ENCODE data around the gene SPTBN1.
A peak's percentile ranks its signal among the peaks of the same experiment; 100 is the strongest.
"Not testable (repeated sequence)": the region's sequence is repeated elsewhere in the genome, so short reads cannot be mapped to it uniquely, and the experiment has no call there.

SPTBN1 gene

GRCh38 chr2:54504866-54505265, 48.7 kb downstream of the SPTBN1 start:
- DNase-seq = no peak

GRCh38 chr2:54508541-54508940, 52.4 kb downstream of the SPTBN1 start:
- DNase-seq = no peak

DNA sequence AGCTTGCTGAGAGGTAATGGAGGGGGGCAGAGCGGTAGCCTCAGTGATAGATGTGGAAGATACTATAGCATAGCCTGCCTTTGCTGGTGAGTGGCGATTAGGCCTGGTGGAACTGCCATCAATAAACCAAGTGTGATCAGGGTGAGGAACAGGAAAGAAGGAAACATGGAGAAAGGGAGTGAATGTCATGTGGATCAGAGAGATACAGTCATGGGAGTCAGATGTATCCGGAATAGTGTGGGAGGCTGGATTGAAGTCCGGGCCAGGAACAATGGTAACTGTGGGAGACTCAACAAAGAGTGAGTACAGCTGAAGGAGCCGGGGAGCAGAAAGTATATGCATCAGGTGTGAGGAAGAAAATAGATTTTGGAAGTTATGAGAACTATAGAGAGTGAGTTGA, 52.9 kb downstream of the SPTBN1 start:
- DNase-seq = not testable (repeated sequence)

DNA sequence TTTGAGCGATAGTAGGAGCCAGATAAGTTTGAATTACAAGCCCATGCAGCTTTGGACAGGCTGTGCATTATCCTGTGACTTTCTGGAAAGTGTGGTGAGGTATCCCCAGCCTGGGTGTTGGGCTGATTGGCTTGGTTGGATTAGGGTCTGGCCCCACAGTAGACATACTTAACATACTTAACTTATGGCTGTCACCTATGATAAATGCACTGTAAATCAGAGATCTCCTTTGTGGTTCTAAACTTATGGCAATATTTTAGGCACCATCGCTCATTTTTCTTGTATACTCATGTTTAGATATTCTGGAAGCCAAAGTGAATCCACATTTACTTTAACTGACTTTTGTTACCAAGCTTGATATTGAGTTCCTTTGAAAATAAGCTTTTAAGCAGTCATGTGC, 54.8 kb downstream of the SPTBN1 start:
- no peak for DNase-seq

DNA sequence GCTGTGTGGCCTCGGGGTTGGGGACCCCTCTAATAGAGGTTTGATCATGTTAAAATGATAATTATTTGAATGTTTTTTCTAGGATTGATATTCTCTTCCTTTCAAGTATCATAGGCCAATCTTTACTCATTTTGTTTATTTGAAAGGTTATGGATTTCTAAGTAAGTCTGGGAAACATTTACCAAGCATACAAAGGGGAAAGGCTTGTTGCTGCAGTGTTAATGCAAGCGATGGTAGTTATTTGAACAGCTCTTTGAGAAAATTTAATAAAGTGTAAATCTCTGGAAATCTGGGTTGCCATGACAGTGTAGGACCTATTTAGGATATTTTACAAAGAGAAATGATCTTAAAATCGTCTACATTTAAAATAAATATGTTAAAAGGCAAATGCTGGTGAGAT, 56.1 kb downstream of the SPTBN1 start:
- DNase-seq = no peak

GRCh38 chr2:54512663-54513362, 56.7 kb downstream of the SPTBN1 start:
- no peak for DNase-seq

DNA sequence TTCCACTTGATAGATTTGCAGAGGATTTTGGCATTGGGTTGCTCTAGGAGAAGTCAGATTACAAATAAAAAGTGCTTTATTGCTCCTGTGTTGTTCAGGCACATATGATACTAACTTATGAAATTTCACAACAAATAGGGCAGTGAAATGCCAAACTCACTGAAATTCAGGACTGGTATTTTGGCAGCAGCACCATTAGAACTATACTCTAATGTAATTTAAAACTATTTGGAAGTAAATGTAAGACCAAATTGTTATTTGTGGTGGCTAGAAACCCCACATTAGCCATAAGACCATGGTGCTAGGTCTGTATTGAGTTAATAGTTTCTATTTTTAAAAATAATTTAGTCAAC, 57.2 kb downstream of the SPTBN1 start:
- DNase-seq = no peak

- no peak for DNase-seq
These were observed 58.9 kb downstream of the SPTBN1 start for GRCh38 chr2:54514822-54515569.

DNA sequence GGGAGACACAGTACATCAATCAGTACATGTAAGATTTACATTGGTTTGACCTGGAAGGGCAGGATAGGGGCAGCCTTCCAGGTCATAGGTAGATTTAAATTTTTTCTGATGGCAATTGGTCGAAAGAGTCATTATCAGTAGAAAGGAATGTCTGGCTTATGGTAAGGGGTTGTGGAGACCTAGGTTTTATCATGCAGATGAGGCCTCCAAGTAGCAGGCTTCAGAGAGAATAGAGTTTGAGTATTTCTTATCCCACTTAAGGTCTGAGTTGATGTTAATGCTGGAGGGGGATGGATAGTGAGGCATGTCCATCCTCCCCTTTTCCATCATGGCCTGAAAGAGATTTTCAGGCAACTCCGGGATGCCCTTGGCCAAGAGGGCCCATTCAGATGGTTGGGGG, 60.7 kb downstream of the SPTBN1 start:
- no peak for DNase-seq

GRCh38 chr2:54518016-54518415, 61.9 kb downstream of the SPTBN1 start:
- not testable (repeated sequence) for DNase-seq

GRCh38 chr2:54518430-54518829, 62.3 kb downstream of the SPTBN1 start:
- no peak for DNase-seq

DNA sequence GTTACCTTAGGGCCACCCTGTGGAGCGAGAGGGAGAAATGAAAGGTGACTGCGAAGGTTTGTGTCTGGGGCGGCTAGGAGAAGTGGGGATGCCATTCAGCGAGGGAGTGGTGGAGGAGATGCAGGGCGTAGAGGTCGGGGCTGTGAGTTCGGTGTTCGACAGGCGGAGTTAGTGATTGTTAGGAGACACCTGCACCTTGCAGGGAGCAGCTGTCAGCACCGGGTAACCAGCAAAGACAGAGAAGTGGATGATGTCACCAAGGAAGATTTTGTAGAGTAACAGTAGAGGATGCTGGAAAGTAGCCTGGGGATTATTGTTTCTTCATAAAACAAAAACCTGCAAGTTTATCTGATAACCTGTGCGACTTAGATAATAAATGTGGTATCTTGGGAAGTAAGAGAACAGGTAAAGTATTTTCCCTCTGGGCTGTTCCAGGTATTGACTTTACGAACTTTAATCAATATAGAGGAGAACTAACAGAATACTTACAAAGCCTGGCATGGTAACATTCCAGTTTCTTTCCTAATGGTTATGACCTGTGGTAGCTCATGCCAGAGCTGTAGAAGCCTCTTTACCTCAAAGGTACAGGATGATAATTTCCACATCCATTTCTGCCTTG, 63.8 kb downstream of the SPTBN1 start:
- no peak for DNase-seq

GRCh38 chr2:54520687-54521086, 64.6 kb downstream of the SPTBN1 start:
- DNase-seq = no peak

DNA sequence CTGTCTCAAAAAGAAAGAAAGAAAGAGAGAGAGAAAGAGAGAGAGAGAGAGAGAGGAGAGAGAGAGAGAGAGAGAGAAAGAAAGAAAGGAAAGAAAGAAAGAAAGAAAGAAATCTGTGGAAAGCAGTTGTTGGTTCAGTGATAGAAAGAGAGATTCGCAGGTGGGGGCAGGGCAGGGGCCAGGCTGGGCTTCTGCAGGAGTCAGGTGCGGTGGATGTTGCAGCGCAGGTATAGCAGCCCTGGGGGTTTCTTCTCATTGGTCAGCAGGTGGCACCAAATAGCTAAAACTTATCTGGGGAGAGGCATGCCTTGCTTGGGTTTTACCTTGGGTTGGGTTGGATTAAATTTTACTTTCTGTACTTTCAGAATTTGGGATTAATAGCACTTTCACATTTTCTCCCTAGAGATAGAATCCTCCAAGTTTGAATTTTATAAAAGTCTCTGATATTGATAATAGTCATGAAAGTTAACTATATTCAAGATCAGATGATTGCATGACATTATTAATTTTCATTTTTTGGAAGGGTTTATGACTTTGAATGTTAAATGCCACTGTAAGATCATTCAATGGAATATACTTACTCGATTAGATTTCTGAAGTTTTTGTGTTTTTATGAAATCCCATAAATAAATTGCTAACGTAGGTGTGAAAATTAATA, 66.6 kb downstream of the SPTBN1 start:
- peak; percentile 46 for DNase-seq

GRCh38 chr2:54523324-54523959, 67.3 kb downstream of the SPTBN1 start:
- no peak for DNase-seq

DNA sequence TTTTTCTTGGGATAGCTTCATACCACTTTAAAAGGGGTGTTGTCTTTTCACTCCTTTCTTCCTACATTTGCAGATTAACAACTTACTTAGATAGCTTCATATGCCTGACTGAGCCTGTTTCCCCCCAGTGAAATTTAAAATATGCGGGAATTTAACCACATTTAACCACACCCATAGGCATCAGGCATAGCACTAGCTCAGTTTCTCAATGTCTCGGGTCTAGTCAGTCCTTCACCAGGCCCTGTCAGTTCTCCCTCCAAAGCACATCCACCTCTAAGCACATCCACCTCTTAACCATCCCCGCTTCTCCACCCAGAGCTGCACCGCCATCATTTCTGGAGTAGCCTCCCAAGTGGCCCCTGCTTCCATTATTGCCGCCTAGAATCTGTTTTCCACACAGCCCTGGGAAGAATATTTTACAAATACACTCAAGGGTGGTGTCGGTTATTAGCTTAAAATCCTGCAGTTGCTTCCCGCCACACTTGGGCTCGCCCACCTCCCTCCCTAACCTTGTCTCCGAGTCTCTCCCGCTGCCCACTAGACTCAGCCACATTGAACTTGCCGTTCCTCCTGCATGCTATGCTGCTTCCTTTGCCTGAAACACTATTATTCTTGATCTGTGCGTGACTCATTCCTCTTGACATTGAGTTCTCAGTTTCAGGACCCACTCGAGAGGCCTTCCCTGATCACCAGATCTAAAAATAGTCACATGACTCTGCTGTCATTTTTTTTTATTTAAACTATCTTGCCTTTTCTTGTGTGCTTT, 68.3 kb downstream of the SPTBN1 start:
- no peak for DNase-seq

GRCh38 chr2:54525321-54525720, 69.2 kb downstream of the SPTBN1 start:
- DNase-seq = no peak

GRCh38 chr2:54526226-54526879, 70.2 kb downstream of the SPTBN1 start:
- no peak for DNase-seq

- DNase-seq = no peak
These were observed 72.3 kb downstream of the SPTBN1 start for GRCh38 chr2:54528311-54528955.

DNA sequence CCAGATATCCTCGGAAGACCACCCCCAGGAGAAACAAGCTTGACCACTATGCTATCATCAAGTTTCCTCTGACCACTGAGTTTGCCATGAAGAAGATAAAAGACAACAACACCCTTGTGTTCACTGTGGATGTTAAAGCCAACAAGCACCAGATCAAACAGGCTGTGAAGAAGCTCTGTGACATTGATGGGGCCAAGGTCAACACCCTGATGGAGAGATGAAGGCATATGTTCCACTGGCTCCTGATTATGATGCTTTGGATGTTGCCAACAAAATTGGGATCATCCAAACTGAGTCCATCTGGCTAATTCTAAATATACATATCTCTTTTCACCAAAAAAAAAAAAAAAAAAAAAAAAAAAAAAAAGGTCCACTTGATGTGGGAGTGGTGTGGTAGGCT, 73.4 kb downstream of the SPTBN1 start:
- DNase-seq = not testable (repeated sequence)

- no peak for DNase-seq
These were observed 73.8 kb downstream of the SPTBN1 start for GRCh38 chr2:54529935-54530334.
